ENCODE results near the gene PRKN.

DNA sequence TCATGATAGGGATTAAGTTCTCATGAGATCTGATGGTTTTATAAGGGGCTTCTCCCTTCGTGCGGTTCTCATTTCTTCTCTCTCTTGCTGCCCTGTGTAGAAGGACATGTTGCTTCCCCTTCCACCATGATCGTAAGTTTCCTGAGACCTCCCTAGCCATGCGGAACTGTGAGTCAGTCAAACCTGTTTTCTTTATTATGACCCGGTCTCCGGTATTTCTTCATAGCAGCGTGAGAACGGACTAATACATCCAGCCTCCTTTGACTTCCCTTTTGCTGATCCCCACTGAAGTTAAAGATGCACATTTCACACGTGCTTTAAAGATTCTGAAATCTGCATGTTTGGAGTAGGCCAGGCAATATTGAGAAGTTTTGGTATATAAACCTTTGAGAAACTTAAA, 543.1 kb downstream of the PRKN start:
- TF ChIP-seq CTCF (IDR thresholded peaks at IDR 0.05): no peak
- TF ChIP-seq POLR2A (IDR thresholded peaks at IDR 0.05): no peak
